Measurements from ENCODE around the gene NAB1.

Gene NAB1

GRCh38 chr2:190662754-190663153, 13.9 kb downstream of the NAB1 start:
- Mint-ChIP-seq H3K4me1 (peaks cover 27% of the 10 kb centered on the region), H3K27me3 (ENCODE audit: low read depth, poor library complexity) (peaks cover 5% of the 10 kb centered on the region), H3K9me3 (peaks cover 15% of the 10 kb centered on the region), H3K36me3 (ENCODE audit: low read depth) (peaks cover 54% of the 10 kb centered on the region), H3K4me3 (no peak overlapping the region), H3K27ac (peak overlapping the region; percentile 18)
- no peak for TF ChIP-seq CTCF (IDR thresholded peaks at IDR 0.05)
- DNase-seq = no peak

GRCh38 chr2:190663348-190663747, 14.5 kb downstream of the NAB1 start:
- peaks cover 5% of the 10 kb centered on the region for H3K27me3 Mint-ChIP-seq (ENCODE audit: low read depth, poor library complexity)
- no peak for TF ChIP-seq CTCF (IDR thresholded peaks at IDR 0.05)
- DNase-seq = no peak
- H3K36me3 Mint-ChIP-seq (ENCODE audit: low read depth) = peaks cover 54% of the 10 kb centered on the region
- H3K27ac Mint-ChIP-seq = no peak overlapping the region
- peaks cover 21% of the 10 kb centered on the region for H3K4me1 Mint-ChIP-seq
- H3K9me3 Mint-ChIP-seq = peaks cover 15% of the 10 kb centered on the region
- no peak overlapping the region for H3K4me3 Mint-ChIP-seq

GRCh38 chr2:190663839-190664238, 15.0 kb downstream of the NAB1 start:
- Mint-ChIP-seq H3K27me3 (ENCODE audit: low read depth, poor library complexity) (peaks cover 5% of the 10 kb centered on the region), H3K4me3 (no peak overlapping the region), H3K9me3 (peaks cover 15% of the 10 kb centered on the region), H3K4me1 (peaks cover 17% of the 10 kb centered on the region), H3K27ac (no peak overlapping the region), H3K36me3 (ENCODE audit: low read depth) (peaks cover 53% of the 10 kb centered on the region)
- no peak for DNase-seq
- TF ChIP-seq CTCF (IDR thresholded peaks at IDR 0.05) = no peak

GRCh38 chr2:190664240-190664639, 15.4 kb downstream of the NAB1 start:
- no peak for DNase-seq
- Mint-ChIP-seq H3K36me3 (ENCODE audit: low read depth) (peaks cover 50% of the 10 kb centered on the region), H3K27ac (peak overlapping the region; percentile 61), H3K4me1 (peaks cover 17% of the 10 kb centered on the region), H3K4me3 (no peak overlapping the region), H3K27me3 (ENCODE audit: low read depth, poor library complexity) (peaks cover 5% of the 10 kb centered on the region), H3K9me3 (peaks cover 15% of the 10 kb centered on the region)
- TF ChIP-seq CTCF (IDR thresholded peaks at IDR 0.05) = no peak

- Mint-ChIP-seq H3K4me1 (peaks cover 17% of the 10 kb centered on the region), H3K27me3 (ENCODE audit: low read depth, poor library complexity) (no peaks in the 10 kb centered on the region), H3K27ac (peak overlapping the region; percentile 73), H3K36me3 (ENCODE audit: low read depth) (peaks cover 57% of the 10 kb centered on the region), H3K9me3 (peaks cover 15% of the 10 kb centered on the region), H3K4me3 (no peak overlapping the region)
- DNase-seq = no peak
- no peak for TF ChIP-seq CTCF (IDR thresholded peaks at IDR 0.05)
Observed at GRCh38 chr2:190666895-190667294, 18.0 kb downstream of the NAB1 start.

- no peak for TF ChIP-seq CTCF (IDR thresholded peaks at IDR 0.05)
- Mint-ChIP-seq H3K4me3 (no peak overlapping the region), H3K27ac (no peak overlapping the region), H3K27me3 (ENCODE audit: low read depth, poor library complexity) (no peaks in the 10 kb centered on the region), H3K9me3 (peaks cover 15% of the 10 kb centered on the region), H3K36me3 (ENCODE audit: low read depth) (peaks cover 65% of the 10 kb centered on the region), H3K4me1 (peaks cover 14% of the 10 kb centered on the region)
- no peak for DNase-seq
Observed at GRCh38 chr2:190668892-190669291, 20.0 kb downstream of the NAB1 start.
